HepG2 (cell line): ENCODE measurements around the gene GNG13. TPM values are rescaled to one million over a fixed set of nuclear protein-coding genes. Genes with fewer than 3 reads are reported as not detected.

Experiments
- AFF4 ChIP-seq: sonication (generic); formaldehyde crosslinking; IDR thresholded peaks from 2 replicates; pipeline ENCODE4 v1.4.0; 2020; ENCODE audit warnings: missing genetic modification reagents
- CENPT ChIP-seq: sonication (generic); formaldehyde crosslinking; IDR thresholded peaks from 2 replicates; pipeline ENCODE4 v1.8.0; 2022; ENCODE audit warnings: low read depth, mild to moderate bottlenecking, moderate library complexity, missing genetic modification reagents
- ELK4 ChIP-seq: sonication (generic); formaldehyde crosslinking; IDR thresholded peaks from 2 replicates; pipeline ENCODE4 v1.9.0; 2021; ENCODE audit warnings: missing genetic modification reagents, borderline replicate concordance
- FLYWCH1 ChIP-seq: sonication (generic); formaldehyde crosslinking; IDR thresholded peaks from 2 replicates; pipeline ENCODE4 v1.8.1; 2023; ENCODE audit warnings: mild to moderate bottlenecking, missing genetic modification reagents
- HOXA9 ChIP-seq: sonication (generic); formaldehyde crosslinking; IDR thresholded peaks from 2 replicates; pipeline ENCODE4 v1.8.1; 2022; ENCODE audit warnings: missing genetic modification reagents, mild to moderate bottlenecking, moderate library complexity, borderline replicate concordance
- KLF16 ChIP-seq, 2 experiments: sonication (generic) in 1 of 2; formaldehyde crosslinking in 1 of 2; IDR thresholded peaks; 2 replicates each; pipeline versions ENCODE4 v1.6.1 to v1.8.0; 2016 to 2023; ENCODE audit warnings: missing genetic modification reagents in 2 of 2, missing compliant biosample characterization in 1 of 2
- MAF1 ChIP-seq: sonication (generic); formaldehyde crosslinking; IDR thresholded peaks from 2 replicates; pipeline ENCODE4 v1.5.0; 2020; ENCODE audit warnings: missing genetic modification reagents, borderline replicate concordance
- MXD3 ChIP-seq: IDR thresholded peaks from 2 replicates; pipeline ENCODE4 v1.6.1; 2016; ENCODE audit warnings: mild to moderate bottlenecking, missing biosample characterization, missing genetic modification reagents
- NFE2L1 ChIP-seq: sonication (generic); formaldehyde crosslinking; IDR thresholded peaks from 2 replicates; pipeline ENCODE4 v1.4.0; 2020; ENCODE audit warnings: missing genetic modification reagents, mild to moderate bottlenecking, borderline replicate concordance
- PBX3 ChIP-seq: sonication (generic); formaldehyde crosslinking; IDR thresholded peaks from 2 replicates; pipeline ENCODE4 v1.8.1; 2023; ENCODE audit warnings: missing genetic modification reagents, inconsistent platforms, borderline replicate concordance
- POGZ ChIP-seq: sonication (generic); formaldehyde crosslinking; IDR thresholded peaks from 2 replicates; pipeline ENCODE4 v1.4.0; 2020; ENCODE audit warnings: mild to moderate bottlenecking, missing genetic modification reagents
- RFX1 ChIP-seq: fragments of 450-650 bp; IDR thresholded peaks from 2 replicates; pipeline ENCODE4 v1.6.1; 2017
- RFXANK ChIP-seq: IDR thresholded peaks from 2 replicates; pipeline ENCODE4 v1.6.1; 2016
- SMAD3 ChIP-seq: sonication (generic); formaldehyde crosslinking; IDR thresholded peaks from 2 replicates; pipeline ENCODE4 v1.4.0; 2020; ENCODE audit warnings: missing genetic modification reagents
- SMARCE1 ChIP-seq: fragments of 450-650 bp; IDR thresholded peaks from 2 replicates; pipeline ENCODE4 v1.6.1; 2017; ENCODE audit warnings: borderline replicate concordance
- SMC3 ChIP-seq: IDR thresholded peaks from 2 replicates; pipeline ENCODE4 v1.6.1; 2011; ENCODE audit warnings: low read length, improper control_type of control experiment
- SRF ChIP-seq: IDR thresholded peaks from 2 replicates; pipeline ENCODE4 v1.6.1; 2011; ENCODE audit warnings: mild to moderate bottlenecking, low read depth, low read length, moderate library complexity
- YEATS2 ChIP-seq: sonication (generic); formaldehyde crosslinking; IDR thresholded peaks from 2 replicates; pipeline ENCODE4 v1.4.0; 2020; ENCODE audit warnings: missing genetic modification reagents, borderline replicate concordance
- ZNF136 ChIP-seq: sonication (generic); formaldehyde crosslinking; IDR thresholded peaks from 2 replicates; pipeline ENCODE4 v1.8.1; 2022; ENCODE audit warnings: low read depth, mild to moderate bottlenecking, moderate library complexity, missing genetic modification reagents
- ZNF138 ChIP-seq: sonication (generic); formaldehyde crosslinking; IDR thresholded peaks from 2 replicates; pipeline ENCODE4 v1.5.0; 2020; ENCODE audit warnings: mild to moderate bottlenecking, low read depth, missing genetic modification reagents
- ZNF17 ChIP-seq: sonication (generic); formaldehyde crosslinking; IDR thresholded peaks from 2 replicates; pipeline ENCODE4 v1.5.0; 2020; ENCODE audit warnings: mild to moderate bottlenecking, missing genetic modification reagents
- ZNF33A ChIP-seq: sonication (generic); formaldehyde crosslinking; IDR thresholded peaks from 2 replicates; pipeline ENCODE4 v1.5.1; 2020; ENCODE audit warnings: missing genetic modification reagents, mild to moderate bottlenecking, moderate library complexity, borderline replicate concordance
- ZNF354B ChIP-seq: sonication (generic); formaldehyde crosslinking; IDR thresholded peaks from 2 replicates; pipeline ENCODE4 v1.8.0; 2022; ENCODE audit warnings: mild to moderate bottlenecking, missing genetic modification reagents
- ZNF564 ChIP-seq: sonication (generic); formaldehyde crosslinking; IDR thresholded peaks from 2 replicates; pipeline ENCODE4 v1.8.1; 2023; ENCODE audit warnings: mild to moderate bottlenecking, missing genetic modification reagents
- ZNF614 ChIP-seq: IDR thresholded peaks from 2 replicates; pipeline ENCODE4 v1.6.1; 2018; ENCODE audit warnings: missing biosample characterization, missing genetic modification reagents, inconsistent platforms, borderline replicate concordance
- ZSCAN31 ChIP-seq: sonication (generic); formaldehyde crosslinking; IDR thresholded peaks from 2 replicates; pipeline ENCODE4 v1.5.0; 2020; ENCODE audit warnings: low read depth, mild to moderate bottlenecking, missing genetic modification reagents
- polyA plus RNA-seq, 8 experiments: library from polyadenylated mRNA; depleted of rRNA in 3 of 8; stranded (reverse) in 7 of 8; unstranded in 1 of 8; fragments of >200 nt; fragmentation: Illumina TruSeq in 4 of 8; extraction: Trizol in 4 of 8; gene quantifications; 2 replicates each; pipeline versions ENCODE4 v1.2.1 to v1.2.3, GENCODE V29; 2011 to 2016; ENCODE audit warnings: low read depth in 4 of 8, missing spikeins in 1 of 8, mixed read lengths in 1 of 8; ENCODE audit not compliant: insufficient read depth in 1 of 8
- total RNA-seq, 5 experiments: library from RNA; depleted of rRNA; stranded (reverse); fragments of >200 nt; fragmentation: Illumina TruSeq; extraction: Trizol; gene quantifications; 2 replicates each; pipeline ENCODE4 v1.2.3, GENCODE V29; 2016; ENCODE audit warnings: low read depth in 1 of 5

The GNG13 gene
- total and polyA plus RNA-seq, 2 of the 13 experiments (the other 11 are each of a cell fraction or from before 2014, with no cell fraction given): not detected

- TF ChIP-seq ELK4 (CRISPR knock-in tag): no peak
- TF ChIP-seq MAF1 (CRISPR knock-in tag): no peak
- TF ChIP-seq SMARCE1: no peak
- TF ChIP-seq RFXANK (CRISPR knock-in tag): no peak
- TF ChIP-seq YEATS2: no peak
- TF ChIP-seq CENPT (CRISPR knock-in tag): peak; percentile 9; the same call in 1 of the 2 replicates
- no peak; the same call in 1 of the 2 replicates for TF ChIP-seq HOXA9 (CRISPR knock-in tag)
- no peak for TF ChIP-seq ZNF138
- TF ChIP-seq ZNF136 (CRISPR knock-in tag): no peak
- no peak for TF ChIP-seq KLF16 (CRISPR knock-in tag; IDR thresholded peaks at IDR 0.05)
- TF ChIP-seq SMAD3 (CRISPR knock-in tag): no peak
- TF ChIP-seq ZNF354B (CRISPR knock-in tag): no peak
- TF ChIP-seq AFF4: no peak
- no peak for TF ChIP-seq FLYWCH1 (CRISPR knock-in tag)
- TF ChIP-seq ZNF564: no peak
- no peak for TF ChIP-seq ZNF17 (CRISPR knock-in tag)
- TF ChIP-seq SRF: no peak
- TF ChIP-seq ZNF614 (CRISPR knock-in tag): no peak
- no peak for TF ChIP-seq PBX3 (CRISPR knock-in tag)
- no peak for TF ChIP-seq NFE2L1 (CRISPR knock-in tag)
- TF ChIP-seq MXD3 (CRISPR knock-in tag): no peak
- TF ChIP-seq SMC3: no peak
- no peak for TF ChIP-seq ZNF33A (CRISPR knock-in tag)
- TF ChIP-seq ZSCAN31 (CRISPR knock-in tag): no peak
- no peak for TF ChIP-seq RFX1
- no peak for TF ChIP-seq POGZ (CRISPR knock-in tag)
These were observed 12.0 kb downstream of the GNG13 start, which contains the start of gene CHTF18 (continued) for GRCh38 chr16:788399-789126.
